K562 (cell line): ENCODE results near the gene PPL. TPM values are rescaled to one million over a fixed set of nuclear protein-coding genes. Genes with fewer than 3 reads are reported as not detected.

Experiments used
- ATAC-seq: fragments of 200-7000 bp; cut with Tn5 transposase; 3 replicates; pipeline ENCODE4 v1.9.1; 2020; ENCODE audit warnings: moderate library complexity
- BruUV-seq: library from RNA; stranded (reverse); fragments of 400-500 nt; replicated peaks from 2 replicates; lab custom pipeline; 2021; lab: Mats Ljungman, UMichigan
- CTCF ChIA-PET: fragments of 300-600 bp; formaldehyde crosslinking; extraction: SDS; loops from one replicate; lab custom pipeline; 2021; ENCODE audit warnings: low intra/inter-chr PET ratio; lab: Yijun Ruan, JAX
- POLR2A ChIA-PET: fragments of 300-600, 350-650 bp; sonication (Branson Sonifier 250); formaldehyde crosslinking; extraction: SDS; loops from one replicate; lab custom pipeline; 2021; ENCODE audit warnings: antibody characterized with exemption, inconsistent platforms; lab: Yijun Ruan, JAX
- DNase-seq, 4 experiments: peaks; one replicate each; pipeline versions ENCODE4 v3.0.0 to v3.0.0-alpha.2; 2011 to 2018; ENCODE audit warnings: low spot score in 3 of 4, mixed read lengths in 3 of 4; ENCODE audit errors: extremely low read depth in 1 of 4
- FAIRE-seq: peaks from 2 replicates; lab custom pipeline; 2011; peaks lifted over from hg19 to GRCh38; lab: Jason Lieb, UNC
- H2AFZ ChIP-seq: 2 replicates; pipeline ENCODE4 v1.6.0; 2011; ENCODE audit warnings: low read depth, low read length, control low read depth, inconsistent platforms
- H3K27ac ChIP-seq: fragments of 200-600 bp; 3 replicates; pipeline ENCODE4 v1.8.0; 2011; ENCODE audit warnings: low read depth, mild to moderate bottlenecking, control low read depth, inconsistent platforms, low read length, moderate library complexity, mixed read lengths; ENCODE audit errors: extremely low read depth
- H3K27me3 ChIP-seq, 2 experiments: fragments of 300-600 bp in 1 of 2; 2 replicates in 1 of 2; 3 replicates in 1 of 2; pipeline versions ENCODE4 v1.6.0 to v1.8.0; 2011; ENCODE audit warnings: inconsistent platforms in 2 of 2, low read length in 2 of 2, mild to moderate bottlenecking in 1 of 2, mixed read lengths in 1 of 2, moderate library complexity in 1 of 2; ENCODE audit not compliant: control insufficient read depth in 2 of 2, insufficient read depth in 2 of 2
- H3K36me3 ChIP-seq: fragments of 300-600 bp; 3 replicates; pipeline ENCODE4 v1.8.0; 2011; ENCODE audit warnings: mild to moderate bottlenecking, low read length, inconsistent platforms; ENCODE audit not compliant: control insufficient read depth, insufficient read depth
- H3K4me1 ChIP-seq, 2 experiments: fragments of 200-600 bp in 1 of 2; replicated peaks in 1 of 2; 2 replicates in 1 of 2; 3 replicates in 1 of 2; pipeline versions ENCODE4 v1.5.1 to v1.8.0; 2011; ENCODE audit warnings: inconsistent platforms in 2 of 2, low read length in 2 of 2, mild to moderate bottlenecking in 1 of 2, mixed read lengths in 1 of 2, moderate library complexity in 1 of 2; ENCODE audit not compliant: control insufficient read depth in 2 of 2, insufficient read depth in 2 of 2
- H3K4me2 ChIP-seq: 2 replicates; pipeline ENCODE4 v1.6.1; 2011; ENCODE audit warnings: low read length, control low read depth, inconsistent platforms, mixed read lengths; ENCODE audit not compliant: insufficient read depth
- H3K4me3 ChIP-seq: fragments of 200-600 bp; sonication (generic), shearing (Covaris generic); 2 replicates; pipeline ENCODE4 v1.5.1; 2016; ENCODE audit warnings: control low read depth, inconsistent platforms
- H3K79me2 ChIP-seq: fragments of 200-600 bp; 3 replicates; pipeline ENCODE4 v1.8.0; 2011; ENCODE audit warnings: low read length, inconsistent platforms; ENCODE audit not compliant: control insufficient read depth, insufficient read depth
- H3K9ac ChIP-seq, 2 experiments: 2 replicates each; pipeline versions ENCODE4 v1.6.0 to v1.6.1; 2011; ENCODE audit warnings: low read depth in 2 of 2, low read length in 2 of 2, control low read depth in 1 of 2, inconsistent platforms in 1 of 2, mild to moderate bottlenecking in 1 of 2, mixed read lengths in 1 of 2; ENCODE audit not compliant: insufficient read depth in 1 of 2
- H3K9me1 ChIP-seq: one replicate; pipeline ENCODE4 v1.6.0; 2011; ENCODE audit warnings: inconsistent platforms, mild to moderate bottlenecking, low read length, moderate library complexity; ENCODE audit not compliant: control insufficient read depth, insufficient read depth
- H3K9me3 ChIP-seq: replicated peaks from 2 replicates; pipeline ENCODE4 v1.5.1; 2011; ENCODE audit warnings: low read depth, low read length, inconsistent platforms; ENCODE audit not compliant: control insufficient read depth, insufficient read depth
- H4K20me1 ChIP-seq: replicated peaks from 2 replicates; pipeline ENCODE4 v1.6.1; 2011; ENCODE audit warnings: low read length, inconsistent platforms, mixed read lengths; ENCODE audit not compliant: control insufficient read depth, insufficient read depth
- CXXC5 ChIP-seq: fragments of 250-450 bp; sonication (Bioruptor Pico); IDR thresholded peaks from 2 replicates; pipeline ENCODE4 v1.8.0; 2022; ENCODE audit warnings: inconsistent platforms, mild to moderate bottlenecking, moderate library complexity
- FIP1L1 ChIP-seq: fragments of 200-400 bp; formaldehyde crosslinking; IDR thresholded peaks from 2 replicates; pipeline ENCODE4 v1.6.1; 2018; ENCODE audit warnings: mild to moderate bottlenecking, low read depth, low read length; ENCODE audit not compliant: poor library complexity, severe bottlenecking
- FOXK1 ChIP-seq: sonication (generic); formaldehyde crosslinking; IDR thresholded peaks from 2 replicates; pipeline ENCODE4 v1.8.0; 2022; ENCODE audit warnings: missing genetic modification reagents, mild to moderate bottlenecking, borderline replicate concordance
- RBM14 ChIP-seq: fragments of 200-400 bp; formaldehyde crosslinking; IDR thresholded peaks from 2 replicates; pipeline ENCODE4 v1.6.1; 2018; ENCODE audit warnings: low read depth, mild to moderate bottlenecking, low read length, moderate library complexity, borderline replicate concordance; ENCODE audit not compliant: insufficient read depth
- RREB1 ChIP-seq: fragments of 250-450 bp; sonication (Bioruptor Pico); IDR thresholded peaks from 2 replicates; pipeline ENCODE4 v1.4.0; 2020
- SAFB2 ChIP-seq: fragments of 200-400 bp; formaldehyde crosslinking; IDR thresholded peaks from 2 replicates; pipeline ENCODE4 v1.6.1; 2018; ENCODE audit warnings: borderline replicate concordance, low read length, low read depth, moderate library complexity; ENCODE audit not compliant: severe bottlenecking
- TCFL5 ChIP-seq: fragments of 250-450 bp; sonication (Bioruptor Pico); conservative IDR thresholded peaks from 2 replicates; pipeline ENCODE4 v1.6.1; 2021; ENCODE audit warnings: mild to moderate bottlenecking, moderate library complexity, matching md5 sums
- WGBS: fragments of 100-300 bp; shearing (Covaris generic); methylation state at CpG from one replicate; pipeline ENCODE4 v1.1.6; 2016; ENCODE audit warnings: low coverage, mixed read lengths; ENCODE audit not compliant: insufficient coverage; ENCODE audit errors: missing lambda C conversion rate; 5-methylcytosine and 5-hydroxymethylcytosine counted together
- in situ Hi-C: fragments of 300-500 bp; cut with MboI; formaldehyde crosslinking; loops from 4 replicates; pipeline ENCODE4 v1.15.0; 2018; ENCODE audit warnings: inconsistent platforms, mixed read lengths
- intact Hi-C: fragments of 100-400 bp; cut with micrococcal nuclease; formaldehyde crosslinking; loops from 2 replicates; pipeline ENCODE4 v1.14.2; 2022
- polyA plus RNA-seq, 8 experiments: library from polyadenylated mRNA; depleted of rRNA in 4 of 8; stranded (reverse) in 5 of 8; unstranded in 3 of 8; fragments of >200 nt; fragmentation: Nextera tagmentation in 2 of 8; fragmentation: Illumina TruSeq in 1 of 8; extraction: Ambion mirVana in 2 of 8; extraction: Trizol in 1 of 8; gene quantifications; 2 replicates each; pipeline versions ENCODE4 v1.2.1 to v1.2.3, GENCODE V29; 2011 to 2014; ENCODE audit warnings: inconsistent platforms in 1 of 8, missing spikeins in 1 of 8
- total RNA-seq, 7 experiments: library from RNA; depleted of rRNA in 6 of 7; stranded (reverse); fragments of >200 nt in 6 of 7; fragmentation: Illumina TruSeq in 2 of 7; extraction: Trizol in 2 of 7; gene quantifications; 2 replicates each; pipeline versions ENCODE4 v1.2.1 to v1.2.3, GENCODE V29; 2011 to 2021; ENCODE audit warnings: low replicate concordance in 1 of 7

The PPL gene
- total and polyA plus RNA-seq, 9 of the 15 experiments (the other 6 are each of a cell fraction or from before 2014, with no cell fraction given): 0.01 to 0.15 (median 0.07) TPM; not detected in 3

GRCh38 chr16:4855804-4856203, 81.1 kb downstream of the PPL start:
- in situ Hi-C loops (no loop called here), intact Hi-C loops (no loop called here)
- H3K9ac ChIP-seq: no peak overlapping the region
- DNase-seq (no peak), ATAC-seq (no peak), FAIRE-seq (no peak)
- no peak overlapping the region for H3K4me2 ChIP-seq
- H3K79me2 ChIP-seq: peaks cover 23% of the 10 kb centered on the region
- H2AFZ ChIP-seq: no peak overlapping the region
- no peaks in the 10 kb centered on the region for H3K9me1 ChIP-seq
- no peaks in the 10 kb centered on the region for H3K9me3 ChIP-seq
- no peak overlapping the region for H3K27ac ChIP-seq
- BruUV-seq: no TSS peak
- TF ChIP-seq CXXC5 (no peak), RREB1 (no peak), FIP1L1 (no peak), TCFL5 (CRISPR knock-in tag) (no peak), FOXK1 (CRISPR knock-in tag) (no peak), SAFB2 (no peak), RBM14 (no peak)
- H3K36me3 ChIP-seq: peaks cover 84% of the 10 kb centered on the region
- H4K20me1 ChIP-seq: peaks cover 36% of the 10 kb centered on the region
- ChIA-PET POLR2A (interaction anchor here (1.0 kb wide), 1 partner anchor 9 kb away, joined by 3 read pairs; no protein-coding TSS in a partner anchor), CTCF (no interaction called here)
- peaks cover 4 to 17% of the 10 kb centered on the region in 2 experiments for H3K4me1 ChIP-seq
- 95% methylated on average over 2 of the region's 2 CpGs for WGBS
- no peaks in the 10 kb centered on the region for H3K27me3 ChIP-seq
- H3K4me3 ChIP-seq: no peak overlapping the region
